HG03139 (cell line): ENCODE measurements around the gene TMEM208.

Experiments used
- ATAC-seq: cut with Tn5 transposase; IDR thresholded peaks from one replicate; pipeline ENCODE4 v1.9.1; 2021; ENCODE audit not compliant: unreplicated experiment

Gene TMEM208

GRCh38 chr16:67271446-67271845 is 44.5 kb downstream of the TMEM208 start:
- no peak for ATAC-seq

GRCh38 chr16:67275321-67275720 is 48.4 kb downstream of the TMEM208 start:
- no peak for ATAC-seq

- ATAC-seq: no peak
Measured at GRCh38 chr16:67277294-67277998, 50.5 kb downstream of the TMEM208 start.

- ATAC-seq: no peak
Measured at GRCh38 chr16:67277999-67278772, 51.3 kb downstream of the TMEM208 start.
